KMS-11 (cell line): ENCODE measurements around the gene RASD2.

Experiments used
- H2AFZ ChIP-seq: fragments of 200-600 bp; sonication (generic); 2 replicates; pipeline ENCODE4 v1.6.1; 2016; ENCODE audit warnings: antibody characterized with exemption, mixed run types, low read depth
- H3K27ac ChIP-seq: fragments of 200-600 bp; sonication (generic); 2 replicates; pipeline ENCODE4 v1.6.1; 2016; ENCODE audit warnings: mild to moderate bottlenecking, mixed run types
- H3K27me3 ChIP-seq: fragments of 200-600 bp; sonication (generic); 2 replicates; pipeline ENCODE4 v1.6.1; 2017; ENCODE audit warnings: mild to moderate bottlenecking, low read depth, mixed run types, moderate library complexity; ENCODE audit not compliant: insufficient read depth
- H3K36me3 ChIP-seq: fragments of 200-600 bp; sonication (generic); 2 replicates; pipeline ENCODE4 v1.6.1; 2017; ENCODE audit warnings: mild to moderate bottlenecking, mixed run types; ENCODE audit not compliant: insufficient read depth
- H3K4me1 ChIP-seq: fragments of 200-600 bp; sonication (generic); 2 replicates; pipeline ENCODE4 v1.6.1; 2016; ENCODE audit warnings: mild to moderate bottlenecking, low read depth, mixed run types; ENCODE audit not compliant: poor library complexity, severe bottlenecking
- H3K4me2 ChIP-seq: fragments of 200-600 bp; sonication (generic); 2 replicates; pipeline ENCODE4 v1.7.0; 2016; ENCODE audit warnings: mild to moderate bottlenecking, mixed run types
- H3K4me3 ChIP-seq: fragments of 200-600 bp; sonication (generic); IDR thresholded peaks from 2 replicates; pipeline ENCODE4 v1.6.1; 2017; ENCODE audit warnings: low read depth, low read length, mixed read lengths; ENCODE audit not compliant: insufficient read depth
- H3K79me2 ChIP-seq: fragments of 200-600 bp; sonication (generic); 2 replicates; pipeline ENCODE4 v1.6.1; 2016; ENCODE audit warnings: low read depth, mixed run types; ENCODE audit not compliant: insufficient read depth
- H3K9ac ChIP-seq: fragments of 200-600 bp; sonication (generic); 2 replicates; pipeline ENCODE4 v1.6.1; 2016; ENCODE audit warnings: mild to moderate bottlenecking, mixed run types
- H4K20me1 ChIP-seq: fragments of 200-600 bp; sonication (generic); 2 replicates; pipeline ENCODE4 v1.6.1; 2016; ENCODE audit warnings: mild to moderate bottlenecking, mixed run types; ENCODE audit not compliant: insufficient read depth
- CTCF ChIP-seq: fragments of 200-600 bp; sonication (generic); conservative IDR thresholded peaks from 2 replicates; pipeline ENCODE4 v1.6.1; 2017; ENCODE audit warnings: low read depth, mild to moderate bottlenecking, antibody characterized with exemption, low read length, moderate library complexity, mixed read lengths

The RASD2 gene

GRCh38 chr22:35496768-35497312, 43.8 kb upstream of the RASD2 start:
- peaks cover 4% of the 10 kb centered on the region; the same call in 1 of the 2 replicates for H3K27me3 ChIP-seq

GRCh38 chr22:35498026-35498800, 42.4 kb upstream of the RASD2 start:
- Histone ChIP-seq H2AFZ (no peak overlapping the region), H3K36me3 (no peaks in the 10 kb centered on the region), H3K9ac (no peak overlapping the region), H3K4me2 (no peak overlapping the region), H3K79me2 (no peaks in the 10 kb centered on the region), H3K27me3 (peaks cover 4% of the 10 kb centered on the region; the same call in 1 of the 2 replicates), H3K27ac (no peak overlapping the region), H3K4me1 (no peaks in the 10 kb centered on the region), H3K4me3 (no peak overlapping the region), H4K20me1 (no peaks in the 10 kb centered on the region)
- TF ChIP-seq CTCF: no peak

More at GRCh38 chr22:35496768-35497312, 43.8 kb upstream of the RASD2 start:
- Histone ChIP-seq H3K36me3 (no peaks in the 10 kb centered on the region), H3K9ac (no peak overlapping the region), H3K79me2 (no peaks in the 10 kb centered on the region), H3K27ac (no peak overlapping the region), H3K4me2 (no peak overlapping the region), H3K4me1 (no peaks in the 10 kb centered on the region), H4K20me1 (no peaks in the 10 kb centered on the region), H2AFZ (no peak overlapping the region), H3K4me3 (no peak overlapping the region)
- TF ChIP-seq CTCF: no peak

- H3K9ac ChIP-seq: no peak overlapping the region
- H3K79me2 ChIP-seq: no peaks in the 10 kb centered on the region
- H3K27me3 ChIP-seq: no peaks in the 10 kb centered on the region
- H3K27ac ChIP-seq: no peak overlapping the region
- no peak for TF ChIP-seq CTCF
- H2AFZ ChIP-seq: no peak overlapping the region
- no peak overlapping the region for H3K4me2 ChIP-seq
- no peaks in the 10 kb centered on the region for H4K20me1 ChIP-seq
- H3K4me1 ChIP-seq: no peaks in the 10 kb centered on the region
- no peak overlapping the region for H3K4me3 ChIP-seq
- H3K36me3 ChIP-seq: no peaks in the 10 kb centered on the region
Measured at GRCh38 chr22:35502836-35503235, 37.8 kb upstream of the RASD2 start.

GRCh38 chr22:35505399-35506258, 35.0 kb upstream of the RASD2 start:
- no peaks in the 10 kb centered on the region for H4K20me1 ChIP-seq
- H3K4me2 ChIP-seq: no peak overlapping the region
- H3K9ac ChIP-seq: no peak overlapping the region
- H3K4me3 ChIP-seq: no peak overlapping the region
- H2AFZ ChIP-seq: no peak overlapping the region
- H3K79me2 ChIP-seq: no peaks in the 10 kb centered on the region
- no peaks in the 10 kb centered on the region for H3K4me1 ChIP-seq
- no peak for TF ChIP-seq CTCF
- no peaks in the 10 kb centered on the region for H3K36me3 ChIP-seq
- H3K27me3 ChIP-seq: no peaks in the 10 kb centered on the region; the same call in 1 of the 2 replicates
- H3K27ac ChIP-seq: no peak overlapping the region
